DMS 273 (cell line): ENCODE data around the gene C6orf141.
A peak's percentile ranks its signal among the peaks of the same experiment; 100 is the strongest.

ENCODE experiments used
- DNase-seq: peaks from one replicate; lab custom pipeline; 2025; ENCODE audit not compliant: unreplicated experiment; lab: John Stamatoyannopoulos, UW

C6orf141 gene

GRCh38 chr6:49535795-49536194, 14.7 kb upstream of the C6orf141 start:
- DNase-seq, result no peak

DNA sequence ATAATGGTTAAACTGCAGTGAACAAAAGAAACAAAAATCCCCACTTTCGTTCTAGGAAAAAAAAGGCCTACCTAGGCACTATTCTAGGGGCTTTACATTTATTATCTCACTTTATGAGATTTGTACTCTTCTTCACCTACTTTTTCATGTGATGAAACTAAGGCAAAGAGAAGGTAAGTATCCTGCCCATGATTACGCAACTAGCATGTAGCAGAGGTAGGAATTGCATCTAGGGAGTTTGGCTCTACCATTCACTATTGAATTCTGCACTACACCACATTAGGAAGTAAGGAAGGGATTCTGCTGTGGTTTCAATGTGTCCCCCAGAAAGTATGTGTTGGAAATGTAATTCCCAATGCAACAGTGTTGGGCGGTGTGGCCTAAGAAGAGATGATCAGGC, 11.4 kb upstream of the C6orf141 start:
- no peak for DNase-seq

DNA sequence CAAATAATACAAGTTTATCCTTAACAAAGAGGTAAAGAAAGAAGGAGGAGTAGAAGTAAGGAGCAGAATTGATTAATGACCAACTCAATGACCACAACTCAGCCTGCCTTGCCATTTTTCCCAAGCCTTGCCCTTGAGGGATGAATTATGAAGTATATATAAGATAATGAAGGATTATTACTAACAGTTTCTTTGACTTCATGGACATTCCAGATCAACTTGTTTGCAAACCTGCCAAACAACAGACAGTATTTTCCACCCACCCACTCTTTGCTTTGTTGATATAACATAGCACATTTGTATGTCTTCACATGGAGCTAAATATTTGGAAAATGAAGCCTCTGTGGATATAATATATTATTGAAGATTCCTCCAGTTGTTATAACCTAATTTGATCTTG, 9.9 kb upstream of the C6orf141 start:
- no peak for DNase-seq

GRCh38 chr6:49541210-49541724, 9.2 kb upstream of the C6orf141 start:
- DNase-seq, result peak; percentile 45

- peak; percentile 55 for DNase-seq
Measured at GRCh38 chr6:49541936-49542335, 8.5 kb upstream of the C6orf141 start.

DNA sequence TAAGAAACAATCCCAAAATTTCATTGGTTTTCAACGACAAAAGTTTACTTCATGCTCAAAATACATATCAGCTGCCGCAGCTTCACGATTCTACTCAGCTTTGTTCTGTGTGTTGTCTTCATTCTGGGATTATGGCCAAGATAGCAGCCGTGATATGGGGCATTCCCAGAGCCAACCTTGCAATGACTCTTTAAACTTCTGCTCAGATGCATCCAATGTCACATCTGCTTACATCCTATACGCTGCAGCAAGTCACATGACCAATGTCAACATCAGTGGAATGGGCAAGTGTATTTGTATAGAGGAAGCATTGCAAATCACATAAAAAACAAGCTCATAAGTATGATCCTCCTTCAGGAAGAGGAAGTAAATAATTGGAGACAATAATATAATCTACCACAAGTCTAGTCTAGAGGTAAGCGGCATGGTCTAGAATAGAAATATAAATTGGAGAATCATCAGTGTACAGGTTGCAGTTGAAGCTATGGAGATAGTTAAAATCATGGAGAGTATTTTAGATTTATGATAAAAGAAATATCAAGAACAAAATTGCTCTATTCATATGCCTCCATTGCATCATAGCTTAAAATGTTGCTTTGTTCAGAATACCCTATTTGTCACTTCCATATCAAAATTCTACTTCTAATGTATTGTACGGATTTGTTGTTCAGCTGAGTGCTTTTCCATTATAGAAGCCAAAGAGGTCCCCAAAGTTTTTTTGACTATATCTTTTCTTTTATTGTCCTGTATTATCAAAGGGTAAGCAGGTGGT, 7.2 kb upstream of the C6orf141 start:
- DNase-seq, result peak; percentile 33

GRCh38 chr6:49546331-49546730, 4.1 kb upstream of the C6orf141 start:
- DNase-seq, result no peak

DNA sequence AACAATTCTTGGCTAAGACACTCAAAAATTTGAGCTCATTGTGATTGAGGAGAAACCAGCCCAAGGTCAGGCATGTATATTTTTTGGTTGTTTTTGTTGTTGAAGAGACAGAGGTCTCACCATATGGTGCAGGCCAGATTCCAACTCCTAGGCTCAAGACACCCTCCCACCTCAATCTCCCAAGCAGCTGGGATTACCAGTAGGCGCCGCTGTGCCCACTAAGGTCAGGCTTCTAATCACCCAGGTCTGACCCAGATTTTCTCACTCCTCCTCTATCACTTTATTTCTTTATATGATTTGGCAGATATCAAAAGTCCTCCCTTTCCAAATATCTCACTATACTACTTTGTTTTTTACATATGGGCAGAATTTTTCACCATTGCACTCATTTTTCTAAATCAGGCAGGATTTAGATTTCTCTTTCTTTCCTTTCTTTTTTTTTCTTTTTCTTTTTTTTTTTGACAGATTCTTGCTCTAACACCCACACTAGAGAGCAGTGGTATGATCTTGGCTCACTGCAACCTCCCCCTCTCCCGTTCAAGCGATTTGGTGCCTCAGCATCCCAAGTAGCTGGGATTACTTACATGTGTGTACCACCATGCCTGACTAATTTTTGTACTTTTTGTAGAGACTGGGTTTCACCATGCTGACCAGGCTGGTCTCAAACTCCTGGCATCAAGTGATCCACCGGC, 1.7 kb upstream of the C6orf141 start:
- DNase-seq, result peak; percentile 90

DNA sequence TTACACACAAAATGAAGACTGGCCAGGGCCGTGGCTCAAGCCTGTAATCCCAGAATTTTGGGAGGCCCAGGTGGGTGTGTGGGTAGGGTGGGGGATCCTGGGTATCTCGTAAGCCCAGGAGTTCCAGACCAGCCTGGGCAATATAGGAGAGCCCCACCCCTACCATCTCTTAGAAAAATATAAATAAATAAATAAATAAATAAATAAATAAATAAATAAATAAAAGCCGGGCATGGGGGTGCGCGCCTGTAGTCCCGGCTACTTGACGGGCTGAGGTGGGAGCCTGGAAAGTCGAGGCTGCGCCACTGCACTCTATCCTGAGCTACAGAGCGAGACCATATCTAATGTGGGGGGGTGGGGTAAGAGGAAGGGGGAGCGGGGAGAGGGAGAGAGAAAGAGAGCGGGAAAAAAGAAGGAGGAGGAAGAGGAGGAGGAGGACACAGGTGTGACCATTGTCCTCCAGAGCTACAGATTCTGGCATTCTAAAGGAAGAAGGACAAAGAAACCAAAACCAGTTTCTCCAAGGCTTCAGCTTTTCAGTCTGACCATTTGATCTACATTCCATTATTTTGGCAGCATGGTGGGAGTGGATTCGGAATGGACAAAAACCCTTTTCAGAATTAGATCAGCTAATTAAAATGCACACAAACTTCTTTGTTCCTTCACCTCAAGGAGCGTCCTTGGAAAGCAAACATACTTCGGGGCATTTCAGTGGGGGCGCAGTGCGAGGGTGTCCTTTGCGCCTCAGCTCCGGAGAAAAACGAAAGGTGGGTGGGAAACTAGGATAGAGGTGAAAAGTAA, 577 bp upstream of the C6orf141 start:
- DNase-seq, result no peak

DNA sequence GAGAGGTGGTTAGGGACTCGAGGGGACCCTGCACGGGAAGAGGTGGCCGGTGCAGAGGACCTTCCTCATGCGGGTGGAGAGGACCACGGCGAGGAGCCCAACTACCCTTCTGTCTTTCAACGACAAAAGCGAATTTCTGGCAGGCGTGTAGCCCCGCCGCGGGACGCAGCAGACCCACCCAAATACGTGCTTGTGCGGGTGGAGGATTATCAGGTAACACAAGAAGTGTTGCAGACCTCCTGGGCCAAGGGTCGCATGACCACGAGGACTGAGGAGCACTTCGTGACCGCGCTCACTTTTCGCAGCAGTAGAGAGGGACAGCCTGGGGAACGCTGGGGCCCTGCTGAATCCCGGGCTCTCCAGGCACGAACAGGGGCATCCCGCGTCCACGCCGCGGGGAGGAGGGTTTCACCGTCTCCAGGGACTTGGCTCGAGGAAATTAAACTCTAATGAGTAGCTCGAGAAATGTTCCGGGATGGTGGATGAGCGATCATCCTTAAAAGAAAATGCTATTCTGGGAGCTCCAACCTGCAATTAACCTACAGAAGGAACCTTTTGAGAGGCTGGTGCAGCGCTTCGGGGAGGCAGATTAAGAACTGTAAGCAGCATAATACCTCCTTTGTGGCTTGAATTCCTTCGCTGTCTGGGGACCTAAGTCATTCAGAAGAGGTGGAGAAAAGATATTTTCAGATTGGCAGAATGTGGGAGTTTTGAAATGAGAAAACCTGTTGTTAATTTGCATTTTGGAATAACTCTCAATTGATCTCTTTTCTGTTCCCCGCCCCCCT, 804 bp downstream of the C6orf141 start:
- peak; percentile 46 for DNase-seq

DNA sequence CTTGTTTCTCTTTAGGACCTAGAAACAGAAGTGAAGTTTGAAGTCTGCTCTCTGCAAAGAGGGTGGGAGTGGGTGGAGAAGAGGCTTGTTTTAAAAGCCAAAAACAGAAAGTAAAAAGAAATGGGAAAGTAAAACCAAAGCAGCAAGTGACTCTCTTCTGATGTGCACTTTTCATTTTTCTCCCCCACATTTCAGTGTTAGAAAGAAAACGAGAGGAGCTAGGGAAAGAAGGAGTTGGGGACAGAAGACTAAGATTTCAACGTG, 1.3 kb downstream of the C6orf141 start:
- peak; percentile 29 for DNase-seq

GRCh38 chr6:49552596-49552995, 2.1 kb downstream of the C6orf141 start:
- no peak for DNase-seq

GRCh38 chr6:49553384-49553783, 2.9 kb downstream of the C6orf141 start:
- no peak for DNase-seq

DNA sequence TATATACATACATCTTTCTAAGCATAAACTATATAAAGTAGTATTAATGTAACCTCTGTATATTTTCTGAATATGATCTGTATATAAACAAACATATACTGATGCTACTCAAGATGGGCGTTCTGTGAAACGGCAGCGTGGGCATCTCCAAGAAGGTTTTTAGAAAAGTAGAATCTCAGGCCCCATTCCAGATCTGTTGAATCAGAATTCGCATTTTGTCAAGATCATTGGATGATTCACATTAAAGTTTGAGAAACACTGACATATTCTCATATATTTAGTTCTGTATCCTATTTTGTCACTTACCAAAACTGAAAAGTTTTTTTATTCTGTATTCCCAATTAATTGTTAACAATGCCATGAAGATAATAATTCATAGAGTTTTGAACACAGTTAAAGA, 5.5 kb downstream of the C6orf141 start:
- DNase-seq, result no peak

- DNase-seq, result peak; percentile 42
Measured at GRCh38 chr6:49556429-49556837, 6.0 kb downstream of the C6orf141 start.

DNA sequence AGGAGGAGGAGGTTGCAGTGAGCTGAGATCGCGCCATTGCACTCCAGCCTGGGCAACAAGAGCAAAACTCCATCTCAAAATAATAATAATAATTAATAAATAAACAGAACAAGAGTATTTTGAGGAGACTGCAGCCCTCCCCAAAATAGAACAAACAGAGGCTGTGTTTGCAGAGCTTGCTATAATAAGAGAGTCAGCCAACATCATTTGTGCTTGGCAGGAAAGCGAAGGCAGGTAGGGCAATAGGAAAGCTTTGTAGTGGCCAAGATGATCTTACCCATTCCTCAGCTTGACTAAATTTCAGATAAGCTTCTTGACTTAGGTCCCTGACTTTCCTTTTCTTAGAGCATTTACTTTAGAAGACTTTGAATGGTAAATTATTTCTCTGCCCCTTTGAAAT, 6.7 kb downstream of the C6orf141 start:
- no peak for DNase-seq

DNA sequence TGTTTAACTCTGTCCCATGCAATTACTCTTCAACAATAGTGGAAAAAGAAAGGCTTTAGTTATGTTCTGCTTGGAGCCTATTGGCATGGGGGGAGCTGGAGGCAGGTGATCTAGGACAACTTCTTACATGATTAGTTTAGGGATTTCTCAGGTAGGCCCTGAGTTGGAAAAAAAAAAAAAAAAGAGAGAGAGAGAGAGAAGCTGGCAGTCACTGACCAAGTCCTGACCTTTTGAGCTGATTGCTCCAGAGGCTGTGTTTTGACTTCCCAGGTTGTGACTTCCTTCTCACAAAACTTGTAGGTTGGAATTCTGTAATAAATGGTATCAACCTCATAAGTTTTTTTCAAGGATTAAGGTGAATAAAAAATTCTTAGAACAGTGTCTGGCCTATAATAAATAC, 7.8 kb downstream of the C6orf141 start:
- DNase-seq, result no peak

- peak; percentile 38 for DNase-seq
Measured at GRCh38 chr6:49563006-49563886, 12.8 kb downstream of the C6orf141 start.

DNA sequence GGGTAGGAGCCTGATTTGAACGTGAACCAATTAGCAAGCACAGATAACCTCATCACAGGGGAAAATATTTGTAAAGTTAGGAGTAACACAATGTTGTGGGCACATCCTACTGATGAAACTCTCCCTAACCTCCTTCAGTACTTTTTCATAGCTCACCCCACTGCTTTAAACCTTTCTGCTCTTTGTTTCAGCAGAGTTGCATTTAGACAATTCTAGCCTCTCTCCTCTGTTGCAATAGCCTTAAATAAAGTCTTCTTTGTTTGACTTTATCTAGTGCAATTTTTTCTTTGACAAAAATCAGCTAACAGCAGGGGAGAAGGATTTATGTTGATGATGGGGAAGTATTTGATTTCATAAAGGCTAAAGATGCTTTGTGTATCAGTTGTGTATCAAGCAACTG, 14.1 kb downstream of the C6orf141 start:
- DNase-seq, result no peak

GRCh38 chr6:49565261-49565660, 14.8 kb downstream of the C6orf141 start:
- no peak for DNase-seq
